ENCODE data around the gene MARF1. TPM values are rescaled to one million over a fixed set of nuclear protein-coding genes. Genes with fewer than 3 reads are reported as not detected.
A peak's percentile ranks its signal among the peaks of the same experiment; 100 is the strongest.

Gene MARF1
- total and polyA plus RNA-seq, 9 of the 15 experiments (the other 6 are each of a cell fraction or from before 2014, with no cell fraction given): 4.7 to 33.2 (median 11.7) TPM

DNA sequence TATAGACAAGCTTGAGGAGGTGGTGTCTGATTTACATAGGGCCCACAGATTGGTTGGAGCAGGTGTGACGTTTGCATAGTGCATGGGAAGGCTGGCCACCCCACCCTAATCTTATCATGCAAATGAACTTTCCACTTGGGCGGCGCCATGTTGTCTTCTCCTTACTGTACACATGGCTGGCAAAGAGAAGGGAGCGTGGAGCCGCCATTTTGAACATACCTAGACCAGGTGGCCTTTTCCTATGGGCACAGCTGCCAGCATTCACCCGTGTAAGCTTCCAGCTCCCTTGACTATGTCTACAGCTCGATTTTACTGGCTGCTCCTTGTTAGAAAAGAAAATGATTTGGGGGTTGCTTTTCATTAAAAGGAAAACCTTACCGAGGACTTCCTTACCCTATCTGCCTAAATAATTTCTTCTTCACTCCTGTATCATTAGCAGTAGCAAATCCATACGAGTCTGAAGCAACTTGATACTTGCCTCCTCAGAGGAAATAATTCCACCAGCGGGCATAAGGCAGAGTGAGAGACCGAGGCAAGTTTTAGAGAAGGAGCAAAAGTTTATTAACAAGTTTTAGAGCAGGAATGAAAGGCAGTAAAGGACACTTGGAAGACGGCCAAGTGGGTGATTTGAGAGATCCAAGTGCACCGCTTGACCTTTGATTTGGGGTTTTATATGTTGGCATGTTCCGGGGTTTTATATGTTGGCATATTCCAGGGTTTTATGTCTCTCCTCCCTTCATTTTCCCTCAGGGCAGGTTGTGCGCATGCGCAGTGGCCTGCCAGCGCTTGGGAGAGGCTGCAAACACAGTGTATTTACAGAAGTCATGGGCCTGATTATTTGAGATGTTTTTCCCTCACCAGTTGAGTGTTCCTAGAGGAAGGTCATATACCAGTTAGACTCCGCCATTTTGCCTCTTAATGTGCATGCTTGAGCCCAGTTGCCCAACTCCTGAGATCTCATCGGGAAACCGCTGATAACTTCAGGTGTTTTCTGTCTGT lies 65.7 kb downstream of the MARF1 start (continued):
- TF ChIP-seq, protein P1, sequence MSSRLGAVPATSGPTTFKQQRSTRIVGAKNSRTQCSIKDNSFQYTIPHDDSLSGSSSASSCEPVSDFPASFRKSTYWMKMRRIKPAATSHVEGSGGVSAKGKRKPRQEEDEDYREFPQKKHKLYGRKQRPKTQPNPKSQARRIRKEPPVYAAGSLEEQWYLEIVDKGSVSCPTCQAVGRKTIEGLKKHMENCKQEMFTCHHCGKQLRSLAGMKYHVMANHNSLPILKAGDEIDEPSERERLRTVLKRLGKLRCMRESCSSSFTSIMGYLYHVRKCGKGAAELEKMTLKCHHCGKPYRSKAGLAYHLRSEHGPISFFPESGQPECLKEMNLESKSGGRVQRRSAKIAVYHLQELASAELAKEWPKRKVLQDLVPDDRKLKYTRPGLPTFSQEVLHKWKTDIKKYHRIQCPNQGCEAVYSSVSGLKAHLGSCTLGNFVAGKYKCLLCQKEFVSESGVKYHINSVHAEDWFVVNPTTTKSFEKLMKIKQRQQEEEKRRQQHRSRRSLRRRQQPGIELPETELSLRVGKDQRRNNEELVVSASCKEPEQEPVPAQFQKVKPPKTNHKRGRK (tag; IDR thresholded peaks at IDR 0.05): no peak
- no peak for TF ChIP-seq FOXJ3 (CRISPR knock-in tag; IDR thresholded peaks at IDR 0.05)
- no peak for TF ChIP-seq ZNF12 (CRISPR knock-in tag; IDR thresholded peaks at IDR 0.05)
- TF ChIP-seq GABPB1 (CRISPR knock-in tag; IDR thresholded peaks at IDR 0.05): peak; percentile 32; the same call in 1 of the 2 replicates
- TF ChIP-seq MTF1 (CRISPR knock-in tag; IDR thresholded peaks at IDR 0.05; ENCODE audit: borderline replicate concordance): no peak
- no peak for TF ChIP-seq NFATC3 (IDR thresholded peaks at IDR 0.05)
- no peak for TF ChIP-seq ZKSCAN1 (IDR thresholded peaks at IDR 0.05; ENCODE audit: low read depth, low read length)
- TF ChIP-seq, protein P2, sequence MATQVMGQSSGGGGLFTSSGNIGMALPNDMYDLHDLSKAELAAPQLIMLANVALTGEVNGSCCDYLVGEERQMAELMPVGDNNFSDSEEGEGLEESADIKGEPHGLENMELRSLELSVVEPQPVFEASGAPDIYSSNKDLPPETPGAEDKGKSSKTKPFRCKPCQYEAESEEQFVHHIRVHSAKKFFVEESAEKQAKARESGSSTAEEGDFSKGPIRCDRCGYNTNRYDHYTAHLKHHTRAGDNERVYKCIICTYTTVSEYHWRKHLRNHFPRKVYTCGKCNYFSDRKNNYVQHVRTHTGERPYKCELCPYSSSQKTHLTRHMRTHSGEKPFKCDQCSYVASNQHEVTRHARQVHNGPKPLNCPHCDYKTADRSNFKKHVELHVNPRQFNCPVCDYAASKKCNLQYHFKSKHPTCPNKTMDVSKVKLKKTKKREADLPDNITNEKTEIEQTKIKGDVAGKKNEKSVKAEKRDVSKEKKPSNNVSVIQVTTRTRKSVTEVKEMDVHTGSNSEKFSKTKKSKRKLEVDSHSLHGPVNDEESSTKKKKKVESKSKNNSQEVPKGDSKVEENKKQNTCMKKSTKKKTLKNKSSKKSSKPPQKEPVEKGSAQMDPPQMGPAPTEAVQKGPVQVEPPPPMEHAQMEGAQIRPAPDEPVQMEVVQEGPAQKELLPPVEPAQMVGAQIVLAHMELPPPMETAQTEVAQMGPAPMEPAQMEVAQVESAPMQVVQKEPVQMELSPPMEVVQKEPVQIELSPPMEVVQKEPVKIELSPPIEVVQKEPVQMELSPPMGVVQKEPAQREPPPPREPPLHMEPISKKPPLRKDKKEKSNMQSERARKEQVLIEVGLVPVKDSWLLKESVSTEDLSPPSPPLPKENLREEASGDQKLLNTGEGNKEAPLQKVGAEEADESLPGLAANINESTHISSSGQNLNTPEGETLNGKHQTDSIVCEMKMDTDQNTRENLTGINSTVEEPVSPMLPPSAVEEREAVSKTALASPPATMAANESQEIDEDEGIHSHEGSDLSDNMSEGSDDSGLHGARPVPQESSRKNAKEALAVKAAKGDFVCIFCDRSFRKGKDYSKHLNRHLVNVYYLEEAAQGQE (IDR thresholded peaks at IDR 0.05; ENCODE audit: borderline replicate concordance): no peak; the same call in 1 of the 2 replicates
- TF ChIP-seq, protein P2 (CRISPR knock-in tag; IDR thresholded peaks at IDR 0.05; ENCODE audit: low read depth): no peak
- peak in 1 of 2 experiments; percentile 45; a peak in 1 of 3 replicates for TF ChIP-seq CBX3 (IDR thresholded peaks at IDR 0.05; ENCODE audit: borderline replicate concordance in 1 of 2, low read length in 2 of 2)
- TF ChIP-seq ZNF174 (CRISPR knock-in tag; IDR thresholded peaks at IDR 0.05): no peak
- no peak for TF ChIP-seq STAG1 (CRISPR knock-in tag; IDR thresholded peaks at IDR 0.05; ENCODE audit: borderline replicate concordance)
- TF ChIP-seq CBX2 (IDR thresholded peaks at IDR 0.05; ENCODE audit: insufficient read depth, low read length, poor library complexity, severe bottlenecking): no peak
- TF ChIP-seq FOXK1 (CRISPR knock-in tag; IDR thresholded peaks at IDR 0.05; ENCODE audit: borderline replicate concordance): peak; percentile 86
- TF ChIP-seq NRF1 (conservative IDR thresholded peaks at IDR 0.05 in 1 of 2, IDR thresholded peaks at IDR 0.05 in 1 of 2): peak; percentile 65 to 72
